Endodermal cell (in vitro differentiated cells): ENCODE results near the gene GPC3. TPM values are rescaled to one million over a fixed set of nuclear protein-coding genes. Genes with fewer than 3 reads are reported as not detected.

Experiments
- DNase-seq: peaks from one replicate; pipeline ENCODE4 v3.0.0-alpha.2; 2017
- H3K27ac ChIP-seq: 2 replicates; pipeline ENCODE4 v1.5.1; 2013; ENCODE audit warnings: mild to moderate bottlenecking, low read depth, low read length, moderate library complexity
- H3K27me3 ChIP-seq: 2 replicates; pipeline ENCODE4 v1.6.1; 2013; ENCODE audit warnings: mild to moderate bottlenecking, low read length, moderate library complexity; ENCODE audit not compliant: insufficient read depth, control insufficient read depth, poor library complexity, severe bottlenecking
- H3K36me3 ChIP-seq: 2 replicates; pipeline ENCODE4 v1.7.0; 2013; ENCODE audit warnings: mild to moderate bottlenecking, low read length, moderate library complexity; ENCODE audit not compliant: control insufficient read depth, insufficient read depth
- H3K4me1 ChIP-seq: one replicate; pipeline ENCODE4 v1.7.0; 2013; ENCODE audit warnings: low read length; ENCODE audit not compliant: control insufficient read depth, insufficient read depth
- H3K4me3 ChIP-seq: 2 replicates; pipeline ENCODE4 v1.5.1; 2013; ENCODE audit warnings: mild to moderate bottlenecking, low read length, moderate library complexity
- H3K9ac ChIP-seq: 2 replicates; pipeline ENCODE4 v1.6.1; 2013; ENCODE audit warnings: mild to moderate bottlenecking, low read length, moderate library complexity; ENCODE audit not compliant: poor library complexity, severe bottlenecking; ENCODE audit errors: extremely low read depth
- H3K9me3 ChIP-seq: 2 replicates; pipeline ENCODE4 v1.6.1; 2013; ENCODE audit warnings: mild to moderate bottlenecking, low read length, moderate library complexity; ENCODE audit not compliant: control insufficient read depth
- H3K27ac Mint-ChIP-seq: 2 replicates; pipeline ENCODE4 v1.8.0; 2020; ENCODE audit warnings: mixed read lengths
- H3K27me3 Mint-ChIP-seq: 2 replicates; pipeline ENCODE4 v1.8.0; 2021; ENCODE audit warnings: mild to moderate bottlenecking, mixed read lengths; ENCODE audit not compliant: insufficient read depth
- H3K36me3 Mint-ChIP-seq: 2 replicates; pipeline ENCODE4 v1.8.0; 2020; ENCODE audit warnings: low read depth, mixed read lengths
- H3K4me1 Mint-ChIP-seq: 2 replicates; pipeline ENCODE4 v1.8.0; 2020; ENCODE audit warnings: mixed read lengths
- H3K4me3 Mint-ChIP-seq: 2 replicates; pipeline ENCODE4 v1.8.0; 2020; ENCODE audit warnings: mild to moderate bottlenecking, moderate library complexity, mixed read lengths
- H3K9me3 Mint-ChIP-seq: 2 replicates; pipeline ENCODE4 v1.8.0; 2020; ENCODE audit warnings: mild to moderate bottlenecking, mixed read lengths
- CTCF ChIP-seq: fragments of 200-600 bp; sonication (generic); conservative IDR thresholded peaks from 2 replicates; pipeline ENCODE4 v1.5.0; 2021; ENCODE audit warnings: antibody characterized with exemption, mild to moderate bottlenecking
- WGBS, 2 experiments: methylation state at CpG; one replicate each; pipeline versions ENCODE4 v1.1.5 to v1.1.7; 2013; ENCODE audit warnings: missing lambda C conversion rate in 2 of 2, mixed read lengths in 1 of 2; ENCODE audit not compliant: insufficient coverage in 1 of 2, insufficient read length in 1 of 2; 5-methylcytosine and 5-hydroxymethylcytosine counted together
- total RNA-seq, 2 donors: library from RNA; stranded (reverse); fragmentation: NEBNext Ultra II Directional in 1 of 2; extraction: Animal tissue kit (Norgen Biotek cat#: 25700) in 1 of 2; gene quantifications; 2 replicates in 1 of 2; 3 replicates in 1 of 2; pipeline ENCODE4 v1.2.1, GENCODE V29; 2021

The GPC3 gene
- total RNA-seq, 2 donors from 2014 or later: 39.5 to 125 TPM

GRCh38 chrX:133852837-133853356, 132.5 kb downstream of the GPC3 start:
- Mint-ChIP-seq H3K27ac (no peak overlapping the region), H3K27me3 (no peaks in the 10 kb centered on the region), H3K4me3 (no peak overlapping the region), H3K36me3 (peaks cover 1% of the 10 kb centered on the region), H3K9me3 (no peaks in the 10 kb centered on the region), H3K4me1 (peaks cover 21% of the 10 kb centered on the region)
- peak; percentile 44 for TF ChIP-seq CTCF
- Histone ChIP-seq H3K27ac (no peak overlapping the region), H3K27me3 (no peaks in the 10 kb centered on the region), H3K36me3 (no peaks in the 10 kb centered on the region), H3K4me1 (no peaks in the 10 kb centered on the region), H3K4me3 (no peak overlapping the region), H3K9me3 (no peaks in the 10 kb centered on the region), H3K9ac (no peak overlapping the region)
- WGBS, 2 experiments: 100% methylated on average over 1 of the region's 2 CpGs; no CpG with 5 or more reads in 1 of the 2 experiments
- no peak for DNase-seq

- H3K27me3 ChIP-seq: no peaks in the 10 kb centered on the region
- Mint-ChIP-seq H3K27me3 (no peaks in the 10 kb centered on the region), H3K27ac (no peak overlapping the region), H3K9me3 (no peaks in the 10 kb centered on the region), H3K4me3 (no peak overlapping the region), H3K4me1 (peaks cover 16% of the 10 kb centered on the region), H3K36me3 (peaks cover 1% of the 10 kb centered on the region)
- H3K9me3 ChIP-seq: no peaks in the 10 kb centered on the region
- H3K9ac ChIP-seq: no peak overlapping the region
- H3K4me1 ChIP-seq: no peaks in the 10 kb centered on the region
- no peaks in the 10 kb centered on the region for H3K36me3 ChIP-seq
- 83% methylated on average over 3 of the region's 3 CpGs; no CpG with 5 or more reads in 1 of the 2 experiments for WGBS, 2 experiments
- no peak for TF ChIP-seq CTCF
- DNase-seq: no peak
- H3K27ac ChIP-seq: no peak overlapping the region
- no peak overlapping the region for H3K4me3 ChIP-seq
Observed at GRCh38 chrX:133852401-133852800, 133.0 kb downstream of the GPC3 start.

- H3K36me3 ChIP-seq: no peaks in the 10 kb centered on the region
- peaks cover 8% of the 10 kb centered on the region for H3K4me1 Mint-ChIP-seq
- H3K36me3 Mint-ChIP-seq: peaks cover 1% of the 10 kb centered on the region
- no peaks in the 10 kb centered on the region for H3K27me3 ChIP-seq
- no peaks in the 10 kb centered on the region for H3K27me3 Mint-ChIP-seq
- no peak overlapping the region for H3K4me3 ChIP-seq
- H3K4me3 Mint-ChIP-seq: no peak overlapping the region
- H3K27ac Mint-ChIP-seq: no peak overlapping the region
- H3K27ac ChIP-seq: no peak overlapping the region
- no peaks in the 10 kb centered on the region for H3K9me3 Mint-ChIP-seq
- WGBS, 2 experiments: 94% methylated on average over 2 of the region's 2 CpGs; no CpG with 5 or more reads in 1 of the 2 experiments
- DNase-seq: no peak
- no peak for TF ChIP-seq CTCF
- no peaks in the 10 kb centered on the region for H3K4me1 ChIP-seq
- no peak overlapping the region for H3K9ac ChIP-seq
- H3K9me3 ChIP-seq: no peaks in the 10 kb centered on the region
Observed at GRCh38 chrX:133850399-133850798, 135.0 kb downstream of the GPC3 start.
